Bone marrow (tissue), 2 donors: ENCODE results near the gene SS18L1.

ENCODE experiments used
- DNase-seq, 2 donors: peaks; one replicate each; lab custom pipeline; 2025; lab: John Stamatoyannopoulos, UW

Gene SS18L1

DNA sequence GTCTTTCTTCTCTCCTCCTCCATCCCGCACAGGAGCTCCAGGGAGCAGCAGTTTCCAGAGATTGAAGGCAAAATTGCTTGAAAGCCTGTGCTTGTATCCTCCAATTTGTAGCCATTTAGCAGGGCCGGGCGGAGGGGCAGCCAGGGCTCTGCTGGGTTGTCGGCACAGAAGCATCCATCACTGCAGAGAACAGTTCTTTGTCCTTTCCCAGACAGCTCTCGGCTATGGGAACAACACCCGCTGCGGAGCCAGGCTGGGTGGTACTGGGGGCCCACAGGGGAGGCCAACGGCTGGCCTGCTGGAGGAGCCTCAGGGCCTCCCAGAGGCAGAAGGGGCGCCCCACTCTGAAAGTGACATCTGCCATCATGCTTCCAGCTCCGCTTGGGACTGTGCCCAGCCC lies 68.7 kb downstream of the SS18L1 start:
- DNase-seq: no peak

DNA sequence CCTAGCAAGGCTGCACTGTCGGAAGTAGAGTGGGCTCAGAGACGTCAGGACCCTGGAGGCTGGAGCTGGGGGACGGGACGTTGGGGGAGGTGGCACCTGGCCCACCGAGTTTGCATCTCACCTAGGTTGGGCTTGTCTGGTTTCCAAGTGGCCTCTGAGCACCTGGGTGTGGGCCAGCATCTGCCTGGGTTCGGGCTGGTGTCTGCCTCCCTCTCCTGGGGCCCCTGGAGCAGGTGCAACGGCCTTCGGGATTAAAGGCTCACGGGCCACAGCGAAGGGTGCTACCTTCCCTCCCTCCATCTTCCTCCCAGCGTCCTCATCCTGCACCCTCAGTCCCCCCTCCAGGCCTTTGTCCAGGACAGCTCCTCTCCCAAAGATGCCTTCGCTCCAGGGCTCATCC lies 70.5 kb downstream of the SS18L1 start:
- DNase-seq: no peak

DNA sequence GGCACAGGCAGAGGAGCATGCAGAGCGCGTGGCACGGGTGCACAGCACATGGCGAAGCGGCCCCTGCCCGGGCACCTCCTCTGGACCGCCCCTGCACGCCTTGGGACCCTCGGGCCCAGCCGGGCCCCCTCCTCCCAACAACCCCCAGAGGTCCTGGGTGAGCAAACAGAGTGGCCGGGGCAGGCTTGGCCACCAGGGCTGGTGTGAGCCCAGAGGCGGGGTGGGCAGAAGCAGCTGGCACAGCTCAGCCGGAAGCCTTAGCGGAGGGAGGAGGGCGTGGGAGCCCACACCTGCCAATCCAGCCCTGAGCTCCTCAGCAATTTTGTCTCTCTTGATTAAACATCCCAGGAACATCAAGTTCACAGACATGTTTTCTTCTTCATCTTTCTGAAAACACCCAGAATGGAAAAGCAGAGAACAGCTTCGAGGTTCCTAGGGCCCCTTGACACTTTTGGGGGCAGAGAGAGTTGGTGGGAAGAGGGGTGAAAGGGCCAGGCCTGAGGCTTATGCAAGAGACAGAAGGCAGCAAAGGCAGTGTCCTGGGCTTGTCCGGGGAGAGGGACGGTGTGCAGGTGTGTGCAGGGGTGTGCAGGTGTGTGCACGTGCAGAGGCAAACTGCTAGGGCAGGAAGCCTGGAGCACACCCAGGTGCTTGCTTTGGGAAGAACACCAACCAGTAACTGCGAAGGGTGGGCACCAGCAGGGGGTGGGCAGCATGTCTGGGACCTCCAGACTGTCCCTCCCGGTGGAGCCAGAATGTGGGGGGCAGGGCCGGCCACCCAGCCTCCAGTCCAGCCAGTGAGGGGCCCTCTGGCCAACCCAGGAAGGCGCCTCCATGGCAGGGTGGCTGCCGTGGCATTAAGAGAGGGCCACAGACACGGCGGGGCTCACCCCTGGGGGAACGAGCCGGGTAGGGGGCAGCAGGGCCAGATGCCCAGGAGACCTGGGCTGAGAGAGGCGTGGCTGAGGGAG lies 71.7 kb downstream of the SS18L1 start:
- DNase-seq: no peak

DNA sequence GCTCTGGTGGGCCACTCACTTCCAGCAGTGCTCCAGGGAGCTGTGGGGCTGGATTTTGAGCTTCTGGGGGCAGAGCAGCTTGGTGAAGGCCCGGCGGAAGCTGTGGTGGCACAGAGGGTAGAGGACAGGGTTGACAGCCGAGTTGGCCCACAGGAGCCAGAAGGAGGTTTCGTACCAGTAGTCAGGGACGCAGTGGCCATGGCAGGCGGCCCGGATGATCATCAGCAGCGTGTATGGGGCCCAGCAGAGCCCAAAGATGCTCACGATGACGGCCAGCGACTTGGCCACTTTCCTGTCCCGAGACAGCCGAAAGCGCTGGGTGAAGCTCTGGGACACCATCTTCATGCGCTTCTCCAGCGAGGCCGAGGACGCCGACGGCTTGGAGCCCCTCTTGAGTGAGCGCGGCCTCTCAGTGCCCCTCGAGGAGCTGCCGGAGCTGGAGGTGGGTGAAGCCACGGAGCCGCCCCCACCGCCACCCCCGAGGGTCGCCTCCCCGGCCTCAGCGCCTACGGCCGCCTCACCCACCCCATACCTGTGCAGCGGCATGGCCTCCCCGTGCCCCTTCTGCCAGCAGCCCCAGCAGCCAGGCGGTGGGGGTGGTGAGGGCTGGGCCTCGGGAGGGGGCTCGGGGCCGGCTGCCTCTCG lies 72.5 kb downstream of the SS18L1 start:
- DNase-seq: no peak

DNA sequence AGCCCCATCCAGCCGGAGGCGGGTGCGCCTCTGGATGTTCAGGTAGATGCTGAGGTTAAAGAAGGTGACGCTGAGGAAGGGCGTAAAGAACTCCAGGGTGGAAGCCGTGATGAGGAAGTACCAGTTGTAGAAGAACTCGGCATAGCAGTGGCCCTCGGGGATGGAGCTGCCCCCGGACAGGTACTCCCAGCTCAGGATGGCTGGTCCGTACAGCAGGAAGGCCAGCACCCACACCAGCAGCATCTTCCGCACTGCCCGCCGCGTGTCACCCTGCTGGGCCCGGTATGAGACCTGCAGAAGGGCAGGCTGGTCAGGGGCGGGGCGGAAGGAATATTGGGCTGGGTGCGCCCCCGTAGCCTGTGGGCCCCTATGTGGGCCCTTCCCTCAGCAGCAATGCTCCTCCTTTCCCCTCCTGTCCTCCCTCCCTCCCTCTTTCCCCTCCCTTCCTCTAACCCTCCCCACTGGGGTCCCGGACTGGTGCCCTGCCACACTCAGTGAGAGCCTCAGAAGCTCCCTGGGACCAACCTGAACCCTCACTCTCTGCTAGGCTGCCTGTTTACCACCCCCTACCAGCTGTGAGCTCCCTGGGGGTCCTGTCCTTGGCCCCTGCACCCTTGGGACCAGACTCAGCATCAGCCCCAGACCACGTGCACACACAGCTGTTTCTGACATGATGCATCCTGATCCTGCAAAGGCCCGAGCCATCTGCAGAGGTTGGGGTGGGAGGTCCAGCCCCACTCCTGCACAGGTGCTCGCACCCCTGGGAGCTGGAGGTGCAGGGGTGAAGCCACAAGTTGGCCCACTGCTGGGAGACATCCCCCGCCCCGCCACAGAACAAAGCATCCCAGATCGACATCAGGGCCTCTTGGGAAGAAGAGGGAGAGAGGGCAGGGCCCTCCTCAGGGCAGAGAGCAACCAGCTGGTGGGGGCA lies 73.3 kb downstream of the SS18L1 start:
- no peak for DNase-seq

DNA sequence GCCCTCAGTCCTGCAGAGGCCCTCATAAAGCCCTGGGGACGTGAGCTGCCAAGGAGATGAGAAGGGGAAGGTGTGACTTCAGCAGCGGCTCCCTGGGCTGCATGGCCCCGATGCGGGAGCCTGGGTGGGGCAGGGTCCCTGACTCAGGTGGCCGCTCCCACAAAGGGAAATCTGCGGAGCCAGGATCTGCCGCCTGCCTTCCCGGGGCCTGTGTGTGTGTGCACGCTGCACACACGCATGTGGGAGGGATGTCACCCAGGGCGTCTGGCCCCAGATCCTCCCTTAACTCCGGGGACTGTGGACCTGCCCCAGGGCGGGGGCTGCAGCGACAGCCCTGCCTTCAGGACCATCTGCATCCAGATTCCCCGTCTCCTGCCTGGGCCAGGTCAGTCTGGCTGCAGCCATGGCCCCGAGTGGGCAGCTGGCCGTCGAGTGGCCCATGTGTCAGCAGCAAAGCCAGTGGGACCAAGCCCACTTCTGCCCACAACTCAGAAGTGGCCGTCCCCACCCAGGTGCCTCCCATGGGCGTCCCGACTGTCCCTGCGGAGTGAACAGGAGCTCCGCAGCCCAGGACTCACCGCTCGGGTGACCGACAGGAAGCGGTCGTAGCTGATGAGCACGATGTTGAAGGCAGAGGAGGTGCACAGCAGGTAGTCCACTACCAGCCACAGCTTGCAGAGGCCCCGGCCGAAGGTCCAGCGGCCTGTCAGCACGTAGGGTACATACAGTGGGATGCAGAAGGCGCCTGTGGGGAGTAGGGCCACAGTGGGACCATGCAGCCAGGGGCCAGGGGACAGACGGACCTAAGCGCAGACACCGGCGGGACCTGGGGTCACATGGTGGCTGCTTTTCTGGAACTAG lies 74.6 kb downstream of the SS18L1 start:
- no peak for DNase-seq

DNA sequence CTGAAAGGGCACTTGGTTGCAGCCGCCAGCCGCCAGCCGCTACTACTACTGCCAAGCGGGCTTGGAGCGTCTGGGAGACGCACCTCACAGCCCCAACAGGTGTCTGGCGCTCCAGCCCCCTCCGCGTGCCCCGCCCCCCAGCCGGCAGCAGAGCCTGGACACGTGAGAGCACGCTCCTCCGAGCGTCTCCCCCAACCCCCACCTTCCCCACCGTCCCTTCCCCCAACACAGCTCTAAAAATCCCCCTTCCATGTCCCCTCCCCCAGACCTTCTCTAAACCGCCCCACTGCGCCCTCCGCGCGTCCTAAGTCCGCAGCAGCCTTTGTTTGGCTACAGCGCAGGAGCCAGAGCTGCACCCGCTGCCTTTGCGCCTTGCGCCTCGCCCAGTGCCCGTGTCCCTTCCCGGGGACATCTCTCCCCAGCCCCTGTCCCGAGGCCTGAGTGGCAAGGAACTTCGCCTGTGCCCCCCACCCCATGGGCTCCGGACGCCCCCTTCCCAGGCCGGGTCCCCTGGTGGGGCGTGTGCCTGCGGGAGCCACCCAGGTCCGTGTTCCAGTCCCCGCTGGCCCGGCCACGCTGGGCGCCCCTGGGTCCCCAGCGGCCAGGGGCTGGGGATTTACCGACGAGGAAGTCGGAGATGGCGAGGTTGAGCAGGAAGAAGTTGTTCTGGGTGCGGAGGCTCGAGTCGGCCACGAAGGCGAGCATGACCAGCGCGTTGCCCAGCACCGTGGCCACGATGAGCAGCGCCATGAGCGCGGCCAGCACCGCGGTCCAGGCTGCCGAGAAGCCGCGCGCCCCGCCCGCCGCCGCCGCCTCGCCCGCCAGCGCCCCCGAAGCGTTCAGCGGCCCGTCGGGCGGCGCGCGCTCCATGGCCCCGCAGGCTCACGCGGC lies 75.8 kb downstream of the SS18L1 start:
- no peak for DNase-seq

DNA sequence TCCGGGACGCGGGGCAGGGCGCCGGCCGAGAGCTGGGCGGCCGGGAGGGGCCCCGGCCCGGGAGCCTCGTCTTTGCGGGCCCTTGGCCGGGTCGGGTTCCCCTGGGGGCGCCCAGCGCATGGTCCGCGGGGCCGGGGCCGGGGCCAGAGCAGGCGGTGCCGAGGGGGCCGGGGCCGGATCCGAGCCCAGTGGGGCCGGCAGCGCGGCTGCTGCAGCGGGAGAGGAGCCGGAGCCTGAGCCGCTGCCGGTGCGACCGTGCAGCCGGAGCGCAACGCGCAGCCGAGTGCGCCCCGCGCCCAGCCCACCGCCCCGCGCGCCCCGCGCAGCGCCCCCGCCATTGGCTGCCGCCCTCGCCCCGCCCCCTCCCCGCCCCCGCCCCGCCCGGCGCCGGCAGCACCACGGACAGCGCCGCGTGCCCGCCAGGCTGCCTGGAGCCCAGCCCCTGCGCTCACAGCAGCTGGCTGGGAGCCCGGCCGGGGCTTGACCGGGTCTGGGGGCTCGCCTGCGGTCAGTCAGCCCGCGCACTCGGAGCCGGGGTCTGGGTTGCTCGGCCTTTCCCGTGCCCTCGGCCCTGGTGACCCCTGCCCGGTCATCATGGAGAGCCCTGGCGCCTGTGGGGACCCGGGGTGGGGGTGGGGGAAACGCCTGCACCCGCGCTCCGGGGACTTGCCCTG lies 76.6 kb downstream of the SS18L1 start, which contains the start of gene HRH3:
Gene HRH3, minus strand, starts transcription at position 287 of the 674 bp plus-strand sequence. CDS start 308 bp downstream, outside the sequence.
- DNase-seq: peak in 1 of 2 donors; percentile 8

DNA sequence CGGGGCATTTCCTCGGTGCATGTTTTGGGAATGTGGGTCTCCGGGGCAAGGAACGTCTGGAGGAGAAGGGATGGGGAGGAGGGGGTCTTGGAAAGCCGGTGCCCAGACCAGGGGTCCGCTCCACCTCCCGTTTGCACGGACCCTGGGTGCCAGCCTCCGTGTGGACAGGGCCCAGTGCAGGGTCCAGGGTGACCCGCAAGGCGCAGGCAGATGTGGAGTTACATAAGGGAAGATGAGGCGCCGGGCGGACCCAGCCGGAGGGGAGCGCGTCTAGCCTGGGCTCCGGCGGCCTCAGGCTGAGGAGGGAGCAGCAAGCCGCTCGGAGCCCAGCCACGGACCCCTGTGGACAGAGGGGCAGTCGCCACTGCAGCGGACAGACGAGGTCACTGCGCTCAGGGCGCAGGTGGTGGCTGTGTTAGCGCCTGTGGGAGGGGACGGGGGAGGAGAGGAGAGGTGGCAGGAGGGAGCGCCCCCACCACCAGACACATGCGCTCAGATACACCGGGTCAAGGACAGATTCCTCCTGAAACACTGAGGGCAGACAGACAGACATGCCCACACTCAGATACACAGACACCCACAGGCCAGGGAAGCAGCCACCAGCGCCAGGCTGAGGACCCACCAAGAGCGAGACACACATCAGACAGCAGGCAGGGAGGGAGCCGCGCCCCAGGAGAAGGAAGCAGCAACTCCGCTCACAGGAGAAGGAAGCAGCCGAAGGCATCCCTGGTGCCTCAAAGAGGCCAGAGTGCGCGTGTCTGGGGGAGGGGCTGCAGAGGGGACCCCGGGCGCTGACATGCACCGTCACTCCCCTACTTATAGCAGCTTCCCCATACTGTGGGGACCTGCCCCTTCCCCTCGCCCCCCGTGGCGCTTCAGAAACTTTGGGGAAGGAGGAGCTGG lies 77.3 kb downstream of the SS18L1 start:
- DNase-seq: no peak

DNA sequence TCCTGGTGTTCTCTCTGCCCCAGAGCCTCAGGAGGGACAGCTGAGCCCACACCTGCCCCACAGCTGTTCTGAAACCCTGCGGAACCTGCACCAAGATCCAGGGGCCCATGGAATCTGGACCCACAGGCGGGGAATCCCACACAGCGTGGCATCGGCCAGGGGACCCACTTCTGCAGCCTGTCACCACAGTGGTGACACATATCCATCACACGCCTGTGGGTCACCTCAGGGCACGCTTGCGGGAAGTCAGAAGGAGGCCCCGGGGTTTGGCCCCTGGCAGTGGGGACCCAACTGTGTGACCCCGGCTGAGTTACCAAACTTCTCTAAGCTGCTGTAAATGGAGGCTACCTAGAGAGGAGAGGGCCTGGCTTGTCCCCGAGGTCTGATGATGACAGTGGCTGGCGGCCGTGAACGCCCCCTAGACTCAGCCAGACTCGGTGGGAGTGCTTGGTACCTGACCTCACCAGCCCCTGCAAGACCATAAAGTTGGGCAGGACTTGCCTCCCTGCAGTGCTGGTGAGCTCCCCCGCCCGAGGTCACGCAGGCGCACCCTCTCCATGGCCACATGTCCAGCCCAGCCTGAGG lies 78.8 kb downstream of the SS18L1 start:
- no peak for DNase-seq

DNA sequence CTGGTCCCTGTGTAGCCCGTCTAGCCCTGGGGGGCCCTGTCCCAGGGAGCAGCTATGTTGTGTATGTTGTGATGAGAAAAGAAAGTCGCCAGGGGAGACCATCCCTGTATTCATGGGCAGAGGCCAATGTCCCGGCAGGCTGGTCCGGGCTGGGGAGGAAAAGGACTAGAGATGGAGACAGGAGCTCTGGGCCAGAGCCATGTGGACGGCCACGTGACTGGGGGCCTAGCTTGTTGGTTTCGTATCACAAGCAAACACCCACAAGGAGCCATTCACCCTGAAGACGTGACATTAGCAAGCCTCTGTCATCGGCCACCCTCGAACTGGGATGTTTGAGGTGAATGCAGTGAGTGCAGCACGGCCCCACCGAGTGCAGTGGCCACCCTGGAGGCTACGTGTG lies 79.4 kb downstream of the SS18L1 start:
- DNase-seq: no peak

DNA sequence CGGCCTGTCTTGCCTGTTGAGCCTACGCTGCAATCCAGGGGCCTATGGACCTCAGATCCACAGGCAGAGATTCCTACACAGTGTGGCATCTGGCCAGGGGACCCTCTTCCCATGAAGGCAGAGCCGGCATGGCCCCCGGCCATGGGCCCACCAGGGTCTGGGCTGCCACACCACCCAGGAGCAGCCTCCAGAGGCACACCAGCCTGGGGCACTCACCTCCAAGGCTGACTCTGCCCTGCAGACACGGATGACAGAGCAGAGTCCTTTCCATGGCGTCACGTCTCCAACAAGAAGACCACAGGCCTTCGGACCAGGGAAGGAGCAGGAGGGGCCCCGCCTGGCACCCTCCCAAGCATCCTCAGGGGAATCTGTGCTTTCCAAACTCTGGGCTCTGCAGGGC lies 80.0 kb downstream of the SS18L1 start:
- DNase-seq: no peak

DNA sequence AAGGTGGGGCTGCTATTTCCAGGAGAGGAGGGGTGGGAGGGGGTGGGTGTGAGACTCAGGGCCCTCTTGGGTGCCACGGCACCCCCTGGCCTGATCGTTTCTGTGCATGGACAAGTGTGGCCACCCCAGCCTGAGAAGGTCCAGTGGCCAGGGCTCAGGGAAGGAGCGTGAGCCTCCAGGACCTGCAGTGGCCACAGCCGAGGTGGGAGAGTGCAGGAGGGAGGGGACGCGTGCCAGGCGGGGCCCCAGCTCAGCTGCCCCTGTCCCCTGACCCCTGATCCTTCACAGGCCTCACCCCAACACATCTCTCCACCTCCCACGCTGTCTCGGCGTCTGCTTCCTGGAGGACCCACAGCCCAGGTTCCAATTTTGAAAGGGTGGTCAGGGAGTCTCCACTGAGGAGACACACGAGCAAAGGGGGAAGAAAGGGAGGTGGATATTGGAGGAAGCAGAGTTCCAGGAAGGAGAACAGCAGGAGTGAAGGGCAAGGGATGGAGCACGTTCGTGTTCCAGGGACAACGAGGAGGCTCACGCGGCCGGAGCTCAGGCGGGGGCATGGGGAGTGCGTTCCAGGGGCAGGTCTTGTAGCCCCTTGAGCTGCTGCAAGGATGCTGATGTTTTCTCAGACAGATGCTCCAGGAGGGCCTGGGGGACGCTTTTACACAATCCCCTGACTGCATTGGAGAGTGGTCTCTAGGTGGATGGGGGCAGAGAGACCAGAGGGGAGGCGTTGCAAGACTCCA lies 80.7 kb downstream of the SS18L1 start:
- DNase-seq: no peak

DNA sequence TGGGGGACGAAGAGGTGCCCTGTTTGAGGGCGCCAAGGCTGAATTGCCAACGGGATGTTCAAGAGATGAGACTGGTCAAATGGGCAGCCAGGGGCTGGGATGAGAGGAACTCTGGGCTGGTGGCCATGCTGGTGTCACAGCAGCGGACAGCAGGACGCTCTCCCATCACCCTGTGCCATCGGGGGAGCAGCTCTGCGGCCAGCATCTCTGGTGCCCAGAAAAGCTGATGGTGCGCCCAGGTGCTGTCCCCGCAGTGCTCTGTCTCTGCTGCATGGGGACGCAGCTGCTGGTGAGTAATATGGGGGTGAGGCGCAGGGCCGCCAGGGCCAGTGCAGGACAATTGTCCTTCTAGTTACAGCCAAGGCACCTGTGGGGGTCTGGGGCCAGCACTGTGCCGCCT lies 81.5 kb downstream of the SS18L1 start:
- DNase-seq: no peak

DNA sequence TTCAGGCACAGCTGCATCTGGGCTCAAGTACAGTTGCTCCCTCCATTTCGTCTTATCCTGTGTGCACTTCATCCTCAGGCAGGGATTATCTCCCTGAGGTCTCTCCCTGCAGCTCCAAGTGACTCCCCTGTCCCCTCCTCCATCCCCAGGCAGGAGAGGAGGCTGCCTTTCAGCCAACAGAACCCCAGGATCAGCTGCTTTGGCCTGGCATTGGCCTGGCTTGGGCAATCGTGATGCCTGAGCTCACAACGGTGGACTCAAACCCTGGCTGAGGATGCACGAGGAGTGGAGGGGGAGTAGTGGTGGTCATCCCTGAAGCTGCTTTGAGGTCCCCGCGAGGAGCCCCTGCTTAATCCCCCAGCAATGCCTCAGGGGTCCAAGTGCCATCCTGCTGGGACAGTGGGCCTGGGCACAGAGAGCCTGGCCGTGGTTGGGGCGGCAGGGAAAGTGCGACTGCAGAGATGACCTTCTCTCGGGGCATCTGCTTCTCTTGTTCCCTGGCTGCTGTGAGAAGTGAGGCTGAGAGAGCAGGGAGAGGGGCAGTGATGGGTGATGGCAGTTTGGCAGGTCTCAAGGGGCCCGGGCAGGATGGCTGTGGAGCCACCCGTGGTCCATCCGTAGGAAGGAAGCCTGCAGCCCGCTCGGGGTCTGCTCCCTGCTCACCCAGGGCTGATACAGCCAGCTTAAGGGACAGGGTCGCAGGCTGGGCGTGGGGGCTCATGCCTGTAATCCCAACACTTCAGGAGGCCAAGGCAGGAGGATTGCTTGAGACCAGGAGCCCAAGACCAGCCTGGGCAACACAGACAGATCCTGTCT lies 82.5 kb downstream of the SS18L1 start:
- no peak for DNase-seq
